Mesothelial cell of epicardium (in vitro differentiated cells): ENCODE data around the gene PARD3B. TPM values are rescaled to one million over a fixed set of nuclear protein-coding genes. Genes with fewer than 3 reads are reported as not detected.

Experiments
- DNase-seq, 2 experiments: peaks; one replicate each; pipeline ENCODE4 v3.0.0; 2021; ENCODE audit warnings: low spot score in 2 of 2; ENCODE audit not compliant: unreplicated experiment in 2 of 2
- H3K27ac Mint-ChIP-seq: 2 replicates; pipeline ENCODE4 v1.8.0; 2021; ENCODE audit warnings: mixed read lengths
- H3K27me3 Mint-ChIP-seq: 2 replicates; pipeline ENCODE4 v1.8.0; 2021; ENCODE audit warnings: low read depth, mixed read lengths
- H3K36me3 Mint-ChIP-seq: 2 replicates; pipeline ENCODE4 v1.8.0; 2021; ENCODE audit warnings: mixed read lengths
- H3K4me1 Mint-ChIP-seq: 2 replicates; pipeline ENCODE4 v1.8.0; 2021; ENCODE audit warnings: mixed read lengths
- H3K4me3 Mint-ChIP-seq: 2 replicates; pipeline ENCODE4 v1.8.0; 2021; ENCODE audit warnings: mild to moderate bottlenecking, moderate library complexity, mixed read lengths
- H3K9me3 Mint-ChIP-seq: 2 replicates; pipeline ENCODE4 v1.8.0; 2021; ENCODE audit warnings: mixed read lengths
- CTCF ChIP-seq: fragments of 200-600 bp; sonication (generic); IDR thresholded peaks from one replicate; pipeline ENCODE4 v1.5.0; 2021; ENCODE audit warnings: antibody characterized with exemption; ENCODE audit not compliant: unreplicated experiment
- total RNA-seq: library from RNA; stranded (reverse); gene quantifications from 3 replicates; pipeline ENCODE4 v1.2.1, GENCODE V29; 2021

The PARD3B gene
- total RNA-seq, 1 donor from 2014 or later: 23.4 TPM

- peaks cover 18% of the 10 kb centered on the region for H3K9me3 Mint-ChIP-seq
Measured at GRCh38 chr2:205054789-205055188, 509.5 kb downstream of the PARD3B start.

GRCh38 chr2:205055251-205055650 lies 510.0 kb downstream of the PARD3B start:
- H3K36me3 Mint-ChIP-seq: no peaks in the 10 kb centered on the region
- no peaks in the 10 kb centered on the region for H3K27me3 Mint-ChIP-seq
- no peak for DNase-seq
- TF ChIP-seq CTCF: no peak
- H3K4me1 Mint-ChIP-seq: peaks cover 28% of the 10 kb centered on the region
- peak overlapping the region; percentile 53 for H3K27ac Mint-ChIP-seq
- H3K9me3 Mint-ChIP-seq: peaks cover 18% of the 10 kb centered on the region
- no peak overlapping the region for H3K4me3 Mint-ChIP-seq

More at GRCh38 chr2:205054789-205055188, 509.5 kb downstream of the PARD3B start:
- Mint-ChIP-seq H3K4me1 (peaks cover 24% of the 10 kb centered on the region), H3K36me3 (no peaks in the 10 kb centered on the region), H3K27me3 (no peaks in the 10 kb centered on the region), H3K4me3 (no peak overlapping the region), H3K27ac (no peak overlapping the region)
- TF ChIP-seq CTCF: no peak
- no peak for DNase-seq

GRCh38 chr2:205056151-205056561 lies 510.9 kb downstream of the PARD3B start:
- peaks cover 30% of the 10 kb centered on the region for H3K4me1 Mint-ChIP-seq
- peak overlapping the region; percentile 32 for H3K4me3 Mint-ChIP-seq
- H3K27ac Mint-ChIP-seq: peak overlapping the region; percentile 83
- H3K36me3 Mint-ChIP-seq: no peaks in the 10 kb centered on the region
- DNase-seq: no peak
- no peaks in the 10 kb centered on the region for H3K27me3 Mint-ChIP-seq
- no peak for TF ChIP-seq CTCF
- peaks cover 18% of the 10 kb centered on the region for H3K9me3 Mint-ChIP-seq

- Mint-ChIP-seq H3K36me3 (no peaks in the 10 kb centered on the region), H3K4me1 (peaks cover 30% of the 10 kb centered on the region), H3K4me3 (no peak overlapping the region), H3K27me3 (no peaks in the 10 kb centered on the region), H3K9me3 (peaks cover 18% of the 10 kb centered on the region), H3K27ac (no peak overlapping the region)
- TF ChIP-seq CTCF: no peak
- no peak for DNase-seq
Measured at GRCh38 chr2:205058409-205058808, 513.1 kb downstream of the PARD3B start.

GRCh38 chr2:205060269-205060668 lies 515.0 kb downstream of the PARD3B start:
- no peak for DNase-seq
- H3K9me3 Mint-ChIP-seq: peaks cover 18% of the 10 kb centered on the region
- H3K4me3 Mint-ChIP-seq: no peak overlapping the region
- H3K27ac Mint-ChIP-seq: peak overlapping the region; percentile 49
- no peaks in the 10 kb centered on the region for H3K27me3 Mint-ChIP-seq
- no peak for TF ChIP-seq CTCF
- H3K4me1 Mint-ChIP-seq: peaks cover 18% of the 10 kb centered on the region
- H3K36me3 Mint-ChIP-seq: no peaks in the 10 kb centered on the region

GRCh38 chr2:205066081-205066480 lies 520.8 kb downstream of the PARD3B start:
- Mint-ChIP-seq H3K27me3 (no peaks in the 10 kb centered on the region), H3K36me3 (no peaks in the 10 kb centered on the region), H3K9me3 (no peaks in the 10 kb centered on the region), H3K4me1 (peaks cover 5% of the 10 kb centered on the region), H3K27ac (no peak overlapping the region), H3K4me3 (no peak overlapping the region)
- no peak for DNase-seq
- TF ChIP-seq CTCF: no peak
